BE2C (cell line): ENCODE data around the gene PLA2G4B.

Experiments
- DNase-seq: peaks from one replicate; pipeline ENCODE4 v3.0.0-alpha.2; 2020
- H3K27me3 ChIP-seq: fragments of 250-450 bp; sonication (Bioruptor Pico); 2 replicates; pipeline ENCODE4 v1.5.1; 2020; ENCODE audit warnings: mild to moderate bottlenecking
- H3K36me3 ChIP-seq: fragments of 250-450 bp; sonication (Bioruptor Pico); 2 replicates; pipeline ENCODE4 v1.5.1; 2020; ENCODE audit warnings: mild to moderate bottlenecking
- H3K4me1 ChIP-seq: fragments of 250-450 bp; sonication (Bioruptor Pico); 2 replicates; pipeline ENCODE4 v1.5.1; 2020
- H3K4me3 ChIP-seq: 2 replicates; pipeline ENCODE4 v1.5.1; 2011; ENCODE audit warnings: low read depth, low read length
- H3K9me3 ChIP-seq: fragments of 250-450 bp; sonication (Bioruptor Pico); 2 replicates; pipeline ENCODE4 v1.5.1; 2020
- CTCF ChIP-seq: IDR thresholded peaks from 2 replicates; pipeline ENCODE4 v1.5.1; 2012; ENCODE audit warnings: mild to moderate bottlenecking, low read depth, low read length

Gene PLA2G4B

GRCh38 chr15:41847981-41848380 lies 9.3 kb downstream of the PLA2G4B start:
- H3K4me1 ChIP-seq, result no peaks in the 10 kb centered on the region; the same call in 1 of the 2 replicates
- no peaks in the 10 kb centered on the region for H3K9me3 ChIP-seq
- no peak for TF ChIP-seq CTCF
- no peaks in the 10 kb centered on the region for H3K36me3 ChIP-seq
- DNase-seq, result no peak
- H3K4me3 ChIP-seq, result no peak overlapping the region
- H3K27me3 ChIP-seq, result no peaks in the 10 kb centered on the region

GRCh38 chr15:41848631-41849030 lies 10.0 kb downstream of the PLA2G4B start:
- H3K4me3 ChIP-seq, result no peak overlapping the region
- H3K9me3 ChIP-seq, result no peaks in the 10 kb centered on the region
- no peaks in the 10 kb centered on the region for H3K36me3 ChIP-seq
- no peak for DNase-seq
- no peak for TF ChIP-seq CTCF
- H3K27me3 ChIP-seq, result no peaks in the 10 kb centered on the region
- H3K4me1 ChIP-seq, result no peaks in the 10 kb centered on the region; the same call in 1 of the 2 replicates

- Histone ChIP-seq H3K4me1 (no peaks in the 10 kb centered on the region; the same call in 1 of the 2 replicates), H3K4me3 (no peak overlapping the region), H3K27me3 (no peaks in the 10 kb centered on the region), H3K9me3 (no peaks in the 10 kb centered on the region), H3K36me3 (no peaks in the 10 kb centered on the region)
- no peak for DNase-seq
- TF ChIP-seq CTCF, result no peak
Observed at GRCh38 chr15:41849204-41849603, 10.6 kb downstream of the PLA2G4B start.

GRCh38 chr15:41849861-41850260 lies 11.2 kb downstream of the PLA2G4B start:
- TF ChIP-seq CTCF, result no peak
- Histone ChIP-seq H3K9me3 (no peaks in the 10 kb centered on the region), H3K36me3 (no peaks in the 10 kb centered on the region), H3K4me1 (no peaks in the 10 kb centered on the region; the same call in 1 of the 2 replicates), H3K27me3 (no peaks in the 10 kb centered on the region), H3K4me3 (no peak overlapping the region)
- peak; percentile 47 for DNase-seq

- TF ChIP-seq CTCF, result no peak
- H3K4me1 ChIP-seq, result no peaks in the 10 kb centered on the region; the same call in 1 of the 2 replicates
- H3K4me3 ChIP-seq, result no peak overlapping the region
- DNase-seq, result no peak
- no peaks in the 10 kb centered on the region for H3K27me3 ChIP-seq
- no peaks in the 10 kb centered on the region for H3K36me3 ChIP-seq
- no peaks in the 10 kb centered on the region for H3K9me3 ChIP-seq
Observed at GRCh38 chr15:41850482-41851166, 12.0 kb downstream of the PLA2G4B start.

GRCh38 chr15:41851167-41851523 lies 12.5 kb downstream of the PLA2G4B start:
- Histone ChIP-seq H3K4me1 (no peaks in the 10 kb centered on the region; the same call in 1 of the 2 replicates), H3K36me3 (no peaks in the 10 kb centered on the region), H3K9me3 (no peaks in the 10 kb centered on the region), H3K27me3 (no peaks in the 10 kb centered on the region), H3K4me3 (no peak overlapping the region)
- no peak for TF ChIP-seq CTCF
- DNase-seq, result no peak
